ENCODE measurements around the gene TCF3. TPM values are rescaled to one million over a fixed set of nuclear protein-coding genes. Genes with fewer than 3 reads are reported as not detected.

TCF3 gene
- total and polyA plus RNA-seq, 2 donors (not counting 1 experiment from before 2014, with no cell fraction given): 39.3 to 54.7 TPM

- Histone ChIP-seq H3K9ac (ENCODE audit: insufficient read depth, low read length) (no peak overlapping the region), H3K4me3 (replicated peaks in 1 of 4; ENCODE audit: control extremely low read depth in 1 of 4, insufficient read depth in 1 of 4, low read depth in 3 of 4, low read length in 4 of 4) (no peak overlapping the region), H3K4me2 (ENCODE audit: extremely low read depth, insufficient read depth, low read length) (no peak overlapping the region), H3K27me3 (ENCODE audit: control insufficient read depth, insufficient read depth, low read length) (no peaks in the 10 kb centered on the region), H3K9me3 (ENCODE audit: control insufficient read depth, insufficient read depth, low read depth, low read length) (no peaks in the 10 kb centered on the region), H3K79me2 (ENCODE audit: control insufficient read depth, insufficient read depth, low read length) (peaks cover 6% of the 10 kb centered on the region), H3K27ac (ENCODE audit: insufficient read depth, low read length) (no peak overlapping the region), H3K4me1 (ENCODE audit: control insufficient read depth, extremely low read depth, insufficient read depth, low read length) (no peaks in the 10 kb centered on the region), H2AFZ (ENCODE audit: low read length) (no peak overlapping the region), H4K20me1 (ENCODE audit: control insufficient read depth, extremely low read depth, insufficient read depth, low read length) (no peaks in the 10 kb centered on the region), H3K36me3 (ENCODE audit: control insufficient read depth, insufficient read depth, low read length) (peaks cover 13% of the 10 kb centered on the region)
- DNase-seq (ENCODE audit: low read depth in 2 of 2): no peak
- TF ChIP-seq EZH2 (IDR thresholded peaks at IDR 0.05; ENCODE audit: low read length, missing control alignments) (no peak), CTCF (conservative IDR thresholded peaks at IDR 0.05 in 1 of 2, IDR thresholded peaks at IDR 0.05 in 1 of 2; ENCODE audit: low read depth in 1 of 2, low read length in 2 of 2) (no peak)
Observed at GRCh38 chr19:1632462-1633268, 19.8 kb downstream of the TCF3 start.

- Histone ChIP-seq H3K27me3 (ENCODE audit: control insufficient read depth, insufficient read depth, low read length) (no peaks in the 10 kb centered on the region), H3K27ac (ENCODE audit: insufficient read depth, low read length) (no peak overlapping the region), H3K9me3 (ENCODE audit: control insufficient read depth, insufficient read depth, low read depth, low read length) (no peaks in the 10 kb centered on the region), H3K79me2 (ENCODE audit: control insufficient read depth, insufficient read depth, low read length) (peaks cover 2% of the 10 kb centered on the region), H4K20me1 (ENCODE audit: control insufficient read depth, extremely low read depth, insufficient read depth, low read length) (no peaks in the 10 kb centered on the region), H3K9ac (ENCODE audit: insufficient read depth, low read length) (no peak overlapping the region), H3K4me2 (ENCODE audit: extremely low read depth, insufficient read depth, low read length) (no peak overlapping the region), H3K4me1 (ENCODE audit: control insufficient read depth, extremely low read depth, insufficient read depth, low read length) (no peaks in the 10 kb centered on the region), H3K4me3 (replicated peaks in 1 of 4; ENCODE audit: control extremely low read depth in 1 of 4, insufficient read depth in 1 of 4, low read depth in 3 of 4, low read length in 4 of 4) (no peak overlapping the region), H2AFZ (ENCODE audit: low read length) (no peak overlapping the region), H3K36me3 (ENCODE audit: control insufficient read depth, insufficient read depth, low read length) (peaks cover 13% of the 10 kb centered on the region)
- TF ChIP-seq CTCF (conservative IDR thresholded peaks at IDR 0.05 in 1 of 2, IDR thresholded peaks at IDR 0.05 in 1 of 2; ENCODE audit: low read depth in 1 of 2, low read length in 2 of 2): no peak
- no peak for TF ChIP-seq EZH2 (IDR thresholded peaks at IDR 0.05; ENCODE audit: low read length, missing control alignments)
- DNase-seq (ENCODE audit: low read depth in 2 of 2): no peak
Observed at GRCh38 chr19:1631557-1632100, 20.8 kb downstream of the TCF3 start.

- H2AFZ ChIP-seq (ENCODE audit: low read length): no peak overlapping the region
- no peak overlapping the region for H3K4me2 ChIP-seq (ENCODE audit: extremely low read depth, insufficient read depth, low read length)
- no peak for DNase-seq (ENCODE audit: low read depth in 2 of 2)
- H3K4me3 ChIP-seq (replicated peaks in 1 of 4; ENCODE audit: control extremely low read depth in 1 of 4, insufficient read depth in 1 of 4, low read depth in 3 of 4, low read length in 4 of 4): no peak overlapping the region
- H3K79me2 ChIP-seq (ENCODE audit: control insufficient read depth, insufficient read depth, low read length): no peaks in the 10 kb centered on the region
- H4K20me1 ChIP-seq (ENCODE audit: control insufficient read depth, extremely low read depth, insufficient read depth, low read length): no peaks in the 10 kb centered on the region
- no peak for TF ChIP-seq CTCF (conservative IDR thresholded peaks at IDR 0.05 in 1 of 2, IDR thresholded peaks at IDR 0.05 in 1 of 2; ENCODE audit: low read depth in 1 of 2, low read length in 2 of 2)
- TF ChIP-seq EZH2 (IDR thresholded peaks at IDR 0.05; ENCODE audit: low read length, missing control alignments): no peak
- no peaks in the 10 kb centered on the region for H3K27me3 ChIP-seq (ENCODE audit: control insufficient read depth, insufficient read depth, low read length)
- H3K9ac ChIP-seq (ENCODE audit: insufficient read depth, low read length): no peak overlapping the region
- H3K27ac ChIP-seq (ENCODE audit: insufficient read depth, low read length): no peak overlapping the region
- H3K36me3 ChIP-seq (ENCODE audit: control insufficient read depth, insufficient read depth, low read length): peaks cover 11% of the 10 kb centered on the region
- H3K9me3 ChIP-seq (ENCODE audit: control insufficient read depth, insufficient read depth, low read depth, low read length): no peaks in the 10 kb centered on the region
- H3K4me1 ChIP-seq (ENCODE audit: control insufficient read depth, extremely low read depth, insufficient read depth, low read length): no peaks in the 10 kb centered on the region
Observed at GRCh38 chr19:1630811-1631210, 21.6 kb downstream of the TCF3 start.
